Measurements from ENCODE around the gene PRKAA2.
A peak's percentile ranks its signal among the peaks of the same experiment; 100 is the strongest.

PRKAA2 gene

GRCh38 chr1:56655991-56656613 lies 11.0 kb downstream of the PRKAA2 start:
- no peak for DNase-seq

- no peak for DNase-seq
Measured at GRCh38 chr1:56658254-56658653, 13.1 kb downstream of the PRKAA2 start.

- no peak for DNase-seq
Measured at GRCh38 chr1:56660293-56660692, 15.2 kb downstream of the PRKAA2 start.

- no peak for DNase-seq
Measured at GRCh38 chr1:56663846-56664245, 18.7 kb downstream of the PRKAA2 start.

- no peak for DNase-seq
Measured at GRCh38 chr1:56665384-56665783, 20.3 kb downstream of the PRKAA2 start.

GRCh38 chr1:56666112-56666608 lies 21.0 kb downstream of the PRKAA2 start:
- DNase-seq, result no peak

DNA sequence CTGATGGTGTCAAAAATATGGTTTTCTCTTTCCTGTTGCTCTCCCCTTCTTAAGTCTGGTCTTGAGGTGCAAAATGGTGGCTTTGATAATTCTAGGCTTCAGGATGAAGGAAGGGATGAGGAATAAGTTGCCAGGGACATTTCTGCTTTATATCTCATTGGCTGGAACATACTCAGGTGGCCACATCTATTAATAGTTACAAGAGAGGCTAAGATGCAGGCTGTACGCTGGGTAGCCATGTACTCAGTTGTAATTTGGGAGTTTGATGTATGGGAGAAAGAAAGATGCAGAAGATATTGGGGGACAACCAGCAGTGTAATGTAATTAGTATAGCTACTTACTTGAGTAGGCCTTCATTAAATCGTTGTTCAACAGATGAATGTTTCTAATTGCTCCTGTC lies 25.2 kb downstream of the PRKAA2 start:
- no peak for DNase-seq

GRCh38 chr1:56671085-56671484 lies 26.0 kb downstream of the PRKAA2 start:
- no peak for DNase-seq

DNA sequence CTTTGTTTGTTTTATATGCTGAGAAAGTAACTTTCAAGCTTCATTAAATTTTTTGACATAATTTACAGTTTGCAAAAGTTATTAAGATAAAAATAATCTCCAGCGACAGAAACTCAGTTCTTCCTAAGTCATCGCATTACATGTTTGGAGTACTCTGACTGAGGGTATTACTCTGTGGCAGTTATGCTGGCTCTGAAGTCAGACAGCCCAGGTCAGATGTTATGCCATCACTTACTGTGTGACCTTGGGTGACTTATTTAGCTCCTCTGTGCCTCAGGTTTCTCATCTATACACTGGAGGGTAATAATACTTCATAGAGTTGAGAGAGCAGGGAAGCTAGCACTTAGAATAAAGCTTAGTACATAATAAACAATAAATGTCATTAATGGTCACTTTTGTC lies 26.4 kb downstream of the PRKAA2 start:
- no peak for DNase-seq

DNA sequence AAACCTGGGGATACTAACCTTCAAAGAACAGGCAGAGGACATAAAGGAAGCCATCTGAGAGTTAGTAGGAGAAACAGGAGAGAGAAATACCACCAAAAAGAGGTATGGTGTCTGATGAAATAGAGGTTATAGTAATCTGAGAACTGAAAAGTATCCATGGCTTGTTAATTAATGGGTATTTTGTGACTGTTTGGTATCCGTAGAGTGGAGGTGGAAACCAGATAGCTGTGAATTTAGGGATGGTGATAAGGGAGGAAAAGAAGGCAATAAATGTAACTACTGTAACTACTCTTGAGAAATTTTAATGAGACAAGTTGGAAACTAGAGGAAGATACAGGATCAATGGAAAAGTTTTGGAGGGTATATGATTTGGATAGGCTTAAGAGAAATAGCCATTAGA lies 27.5 kb downstream of the PRKAA2 start:
- DNase-seq, result no peak

- no peak for DNase-seq
Measured at GRCh38 chr1:56675763-56676162, 30.6 kb downstream of the PRKAA2 start.

DNA sequence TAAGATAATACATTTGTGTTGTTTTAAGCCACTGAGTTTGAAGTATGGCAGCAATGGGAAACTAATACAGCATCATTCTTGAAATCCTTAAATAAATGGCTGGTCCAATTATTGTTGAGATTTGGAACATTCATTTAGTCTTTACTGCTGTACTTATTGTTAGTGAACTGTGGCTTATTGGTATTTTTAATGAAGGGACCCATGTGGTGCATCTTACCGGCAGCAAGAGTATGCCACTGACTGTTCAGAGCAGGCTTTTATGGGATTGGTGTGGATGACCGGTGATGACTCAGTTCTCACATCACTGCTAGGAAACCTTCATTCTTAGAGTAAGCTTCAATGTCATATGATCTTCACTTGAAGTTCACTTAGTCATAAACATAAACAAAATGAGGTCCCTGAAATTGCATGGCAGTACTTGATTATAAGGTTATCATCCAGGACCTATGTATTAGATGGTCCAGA lies 31.5 kb downstream of the PRKAA2 start:
- no peak for DNase-seq

DNA sequence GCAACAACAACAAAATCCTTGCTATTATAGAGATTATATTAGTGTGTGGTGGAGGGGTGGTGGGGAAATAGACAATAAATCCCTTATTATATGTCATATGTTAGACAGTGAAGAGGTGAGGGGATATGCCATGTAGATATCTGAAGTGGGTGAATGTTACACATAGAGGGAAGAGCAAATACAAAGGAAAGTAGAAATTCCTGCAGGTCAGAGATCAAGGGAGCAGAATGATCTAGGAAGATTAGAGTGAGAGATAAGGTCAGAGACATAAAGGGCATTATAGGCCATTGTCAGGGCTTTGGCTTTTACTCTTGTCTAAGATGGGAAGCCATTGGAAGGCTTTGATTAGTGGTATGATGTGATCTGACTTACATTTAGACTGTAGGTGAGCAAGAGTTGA lies 38.5 kb downstream of the PRKAA2 start:
- no peak for DNase-seq

- DNase-seq, result no peak
Measured at GRCh38 chr1:56686169-56686568, 41.1 kb downstream of the PRKAA2 start.

DNA sequence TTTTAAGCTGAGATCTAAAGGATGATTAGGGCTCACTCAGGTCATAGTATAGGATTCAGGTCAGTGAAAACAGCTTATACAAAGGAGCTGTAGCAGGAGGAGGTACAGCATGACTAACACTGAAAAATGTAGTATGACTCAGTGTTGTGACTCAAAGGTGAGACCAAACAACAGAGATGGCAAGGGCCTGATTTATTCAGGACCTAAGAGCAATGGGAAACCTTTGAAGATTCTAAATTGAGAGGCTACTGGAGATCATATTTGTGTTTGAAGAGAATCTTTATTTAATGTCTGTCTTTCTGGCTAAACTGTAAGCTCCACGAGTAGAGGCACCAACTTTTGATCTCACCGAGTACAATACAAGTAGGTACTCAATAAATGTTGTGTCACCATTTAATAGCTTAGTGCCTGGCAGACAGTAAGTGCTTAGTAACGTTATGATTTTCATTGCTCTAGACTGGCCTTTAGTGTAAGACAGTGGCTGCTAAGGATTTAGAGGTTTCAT lies 43.5 kb downstream of the PRKAA2 start:
- no peak for DNase-seq

- DNase-seq, result no peak
Measured at GRCh38 chr1:56696663-56697062, 51.5 kb downstream of the PRKAA2 start.

GRCh38 chr1:56703747-56704146 lies 58.6 kb downstream of the PRKAA2 start:
- DNase-seq, result no peak

- no peak for DNase-seq
Measured at GRCh38 chr1:56707379-56707778, 62.3 kb downstream of the PRKAA2 start.

GRCh38 chr1:56709269-56709880 lies 64.3 kb downstream of the PRKAA2 start:
- DNase-seq, result peak; percentile 24

- DNase-seq, result no peak
Measured at GRCh38 chr1:56709995-56710394, 64.9 kb downstream of the PRKAA2 start.

GRCh38 chr1:56710646-56711045 lies 65.5 kb downstream of the PRKAA2 start:
- DNase-seq, result no peak

DNA sequence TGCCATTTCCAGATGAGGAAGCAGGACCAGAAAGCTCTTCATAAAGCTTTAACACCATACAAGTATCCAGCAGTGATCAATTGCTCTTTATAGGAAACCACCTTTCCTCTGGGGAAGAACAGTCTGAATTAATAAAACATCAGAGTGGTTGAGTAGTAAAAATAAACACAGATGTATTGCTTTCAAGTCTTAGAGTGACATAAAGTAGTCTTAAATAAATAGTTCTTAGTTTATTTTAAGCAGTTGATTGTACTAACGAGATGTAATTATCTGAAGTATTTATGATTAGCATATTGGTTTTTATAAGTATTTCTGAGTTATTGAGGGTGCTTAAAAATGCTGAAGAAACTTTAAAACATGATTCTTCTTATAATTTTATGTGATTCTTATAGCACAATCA lies 67.0 kb downstream of the PRKAA2 start:
- DNase-seq, result no peak

GRCh38 chr1:56713112-56713511 lies 68.0 kb downstream of the PRKAA2 start:
- no peak for DNase-seq

DNA sequence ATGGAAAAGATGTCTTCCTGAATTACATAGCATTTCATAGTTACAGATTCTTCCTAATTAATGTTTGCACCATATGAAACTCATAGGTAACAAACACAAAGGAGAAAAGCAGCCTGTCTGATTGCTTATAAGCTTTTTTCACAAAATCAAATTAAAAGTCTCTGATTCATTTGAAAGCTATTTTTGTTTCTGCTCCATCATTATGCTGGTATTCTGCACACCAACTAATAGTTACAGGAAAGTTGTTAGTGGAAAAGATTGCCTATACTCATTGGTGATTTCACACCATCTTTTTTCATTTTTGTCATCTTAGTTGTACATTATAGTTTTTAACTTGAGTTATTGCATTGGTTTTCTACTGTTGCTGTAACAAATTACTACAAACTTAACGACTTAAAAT lies 70.0 kb downstream of the PRKAA2 start:
- DNase-seq, result no peak

DNA sequence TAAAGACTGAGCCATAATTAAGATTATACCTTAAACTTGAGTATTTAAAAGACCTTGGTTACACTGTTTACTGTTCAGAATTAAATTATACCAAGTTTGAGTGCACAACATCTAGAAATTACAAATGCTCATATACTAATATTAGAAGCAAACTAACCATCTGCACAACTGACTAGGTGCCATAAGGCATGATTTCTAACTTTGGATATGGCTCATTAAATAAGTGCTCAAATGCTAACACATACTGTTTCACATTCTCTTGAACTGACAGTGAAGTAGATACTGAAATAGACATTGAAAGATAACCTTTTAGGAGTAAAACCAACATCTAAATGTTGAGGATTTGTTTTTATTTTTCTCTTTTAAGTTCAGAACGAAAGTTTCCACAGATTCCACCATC lies 74.1 kb downstream of the PRKAA2 start:
- no peak for DNase-seq

Data from retina (tissue), 1 donor.